Upper lobe of left lung (tissue), 6 donors: ENCODE data around the gene CDK5R1. TPM values are rescaled to one million over a fixed set of nuclear protein-coding genes. Genes with fewer than 3 reads are reported as not detected.

ENCODE experiments used
- ATAC-seq, 2 donors: fragments of 200-7000 bp; cut with Tn5 transposase; one replicate each; pipeline ENCODE4 v1.9.1; 2022; ENCODE audit warnings: mild to moderate bottlenecking in 2 of 2, moderate library complexity in 2 of 2; ENCODE audit not compliant: low FRiP score in 2 of 2
- DNase-seq, 2 donors: peaks; one replicate each; pipeline ENCODE4 v3.0.0-alpha.2; 2019 to 2020
- H3K27ac ChIP-seq, 4 donors: fragments of 200-600 bp; sonication (generic); one replicate each; pipeline ENCODE4 v1.5.1; 2016 to 2019
- H3K27me3 ChIP-seq, 4 donors: fragments of 200-600 bp; sonication (generic); one replicate each; pipeline ENCODE4 v1.5.1; 2017 to 2019
- H3K36me3 ChIP-seq, 4 donors: fragments of 200-600 bp; sonication (generic); one replicate each; pipeline ENCODE4 v1.5.1; 2016 to 2019
- H3K4me1 ChIP-seq, 4 donors: fragments of 200-600 bp; sonication (generic); one replicate each; pipeline ENCODE4 v1.5.1; 2018 to 2019
- H3K4me3 ChIP-seq, 4 donors: fragments of 200-600 bp; sonication (generic); one replicate each; pipeline ENCODE4 v1.5.1; 2017 to 2019; ENCODE audit warnings: mild to moderate bottlenecking in 2 of 4, moderate library complexity in 1 of 4
- H3K9me3 ChIP-seq, 4 donors: fragments of 200-600 bp; sonication (generic); one replicate each; pipeline ENCODE4 v1.5.1; 2018 to 2019
- EP300 ChIP-seq, 4 donors: sonication (generic); formaldehyde crosslinking; IDR thresholded peaks; one replicate each; pipeline ENCODE4 v1.5.1; 2017; ENCODE audit warnings: antibody characterized with exemption in 4 of 4, control low read depth in 2 of 4
- POLR2A ChIP-seq, 4 donors: fragments of 450-650 bp; IDR thresholded peaks; one replicate each; pipeline ENCODE4 v1.5.1; 2016 to 2017; ENCODE audit warnings: antibody characterized with exemption in 4 of 4, mild to moderate bottlenecking in 2 of 4
- POLR2AphosphoS5 ChIP-seq, 2 donors: sonication (generic); formaldehyde crosslinking; IDR thresholded peaks; one replicate each; pipeline ENCODE4 v1.5.1; 2017; ENCODE audit warnings: antibody characterized with exemption in 2 of 2
- WGBS, 2 donors: methylation state at CpG; one replicate each; pipeline ENCODE4 v1.1.5; 2017 to 2018; 5-methylcytosine and 5-hydroxymethylcytosine counted together
- total RNA-seq, 6 donors: library from RNA; depleted of rRNA in 4 of 6; stranded (reverse); fragments of >200 nt in 4 of 6; gene quantifications; one replicate each; pipeline versions ENCODE4 v1.1.0 to v1.2.1, GENCODE V29; 2016 to 2021
- TF ChIP-seq, protein P1 (sequence below), 6 experiments: fragments of 450-650 bp in 4 of 6; fragments of 200-600 bp in 2 of 6; sonication (generic) in 2 of 6; IDR thresholded peaks; one replicate each; pipeline ENCODE4 v1.5.1; 2016 to 2019; ENCODE audit warnings: antibody characterized with exemption in 6 of 6
- donor health status: DM: no; HTN: no; CAD: no; lungs with moderate emphysema.
- donor health status: DM: no; HTN: yes; CAD: no; lungs with severe emphysema.

The CDK5R1 gene
- total RNA-seq, 6 donors from 2014 or later, result 0.76 to 3.1 (median 1.5) TPM

DNA sequence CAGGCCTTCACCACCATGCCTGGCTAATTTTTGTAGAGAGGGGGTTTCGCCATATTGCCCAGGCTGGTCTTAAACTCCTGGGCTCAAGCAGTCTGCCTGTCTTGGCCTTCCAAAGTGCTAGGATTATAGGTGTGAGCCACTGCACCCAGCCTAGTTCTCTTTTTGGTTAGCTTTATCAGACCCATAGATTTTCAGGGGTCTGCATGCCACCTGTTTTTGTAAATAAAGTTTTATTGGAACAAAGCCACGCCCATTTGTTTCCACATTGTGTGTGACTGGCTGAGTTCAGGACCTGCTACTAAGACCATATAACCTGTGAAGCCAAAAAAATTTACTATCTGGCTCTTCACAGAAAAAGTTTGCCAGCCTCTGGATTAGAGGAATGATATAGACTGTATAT is 34.9 kb upstream of the CDK5R1 start:
- TF ChIP-seq, protein P1, sequence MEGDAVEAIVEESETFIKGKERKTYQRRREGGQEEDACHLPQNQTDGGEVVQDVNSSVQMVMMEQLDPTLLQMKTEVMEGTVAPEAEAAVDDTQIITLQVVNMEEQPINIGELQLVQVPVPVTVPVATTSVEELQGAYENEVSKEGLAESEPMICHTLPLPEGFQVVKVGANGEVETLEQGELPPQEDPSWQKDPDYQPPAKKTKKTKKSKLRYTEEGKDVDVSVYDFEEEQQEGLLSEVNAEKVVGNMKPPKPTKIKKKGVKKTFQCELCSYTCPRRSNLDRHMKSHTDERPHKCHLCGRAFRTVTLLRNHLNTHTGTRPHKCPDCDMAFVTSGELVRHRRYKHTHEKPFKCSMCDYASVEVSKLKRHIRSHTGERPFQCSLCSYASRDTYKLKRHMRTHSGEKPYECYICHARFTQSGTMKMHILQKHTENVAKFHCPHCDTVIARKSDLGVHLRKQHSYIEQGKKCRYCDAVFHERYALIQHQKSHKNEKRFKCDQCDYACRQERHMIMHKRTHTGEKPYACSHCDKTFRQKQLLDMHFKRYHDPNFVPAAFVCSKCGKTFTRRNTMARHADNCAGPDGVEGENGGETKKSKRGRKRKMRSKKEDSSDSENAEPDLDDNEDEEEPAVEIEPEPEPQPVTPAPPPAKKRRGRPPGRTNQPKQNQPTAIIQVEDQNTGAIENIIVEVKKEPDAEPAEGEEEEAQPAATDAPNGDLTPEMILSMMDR (IDR thresholded peaks at IDR 0.05), result no peak
- no peak for TF ChIP-seq EP300 (IDR thresholded peaks at IDR 0.05)
- no peak for TF ChIP-seq POLR2AphosphoS5 (IDR thresholded peaks at IDR 0.05)
- no peak for TF ChIP-seq POLR2A (IDR thresholded peaks at IDR 0.05)
- no peak for ATAC-seq
- WGBS, 2 donors, result 67 to 95% methylated on average over 2 of the region's 2 CpGs

DNA sequence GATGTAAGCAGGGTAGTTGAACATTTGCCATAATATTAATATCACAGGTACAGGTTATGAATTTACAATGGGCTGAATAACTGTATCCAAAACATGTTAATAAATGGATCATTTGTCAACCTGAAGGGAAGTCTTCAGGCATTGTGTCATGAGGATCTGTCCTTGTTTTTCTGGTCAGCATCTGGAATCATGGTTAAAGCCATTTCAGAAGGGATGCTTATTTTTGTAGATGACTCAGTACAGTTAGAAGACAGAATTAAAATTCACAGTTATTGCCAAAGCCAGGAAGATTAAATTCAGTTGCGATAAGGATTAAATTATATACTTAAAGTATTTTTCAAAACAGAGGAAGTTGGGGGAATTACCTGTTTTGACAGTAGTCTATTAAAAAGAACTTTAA is 34.5 kb upstream of the CDK5R1 start:
- no peaks in the 10 kb centered on the region for H3K9me3 ChIP-seq
- H3K4me3 ChIP-seq, result no peak overlapping the region
- H3K27ac ChIP-seq, result no peak overlapping the region
- no peaks in the 10 kb centered on the region for H3K27me3 ChIP-seq
- WGBS, 2 donors, result 97 to 100% methylated on average over 1 of the region's 1 CpG
- ATAC-seq, result no peak
- peaks cover 0 to 4% (median 0%) of the 10 kb centered on the region in 4 donors for H3K4me1 ChIP-seq
- no peak for DNase-seq
- H3K36me3 ChIP-seq, result peaks cover 17 to 100% (median 68%) of the 10 kb centered on the region in 4 donors
- TF ChIP-seq, protein P1 (IDR thresholded peaks at IDR 0.05), result no peak
- TF ChIP-seq POLR2A (IDR thresholded peaks at IDR 0.05) (no peak), POLR2AphosphoS5 (IDR thresholded peaks at IDR 0.05) (no peak), EP300 (IDR thresholded peaks at IDR 0.05) (no peak)

More for the DNA sequence above, 34.9 kb upstream of the CDK5R1 start:
- H3K27ac ChIP-seq, result no peak overlapping the region
- no peak for DNase-seq
- no peaks in the 10 kb centered on the region for H3K9me3 ChIP-seq
- H3K4me3 ChIP-seq, result no peak overlapping the region
- H3K27me3 ChIP-seq, result no peaks in the 10 kb centered on the region
- peaks cover 0 to 8% (median under 1%) of the 10 kb centered on the region in 4 donors for H3K4me1 ChIP-seq
- H3K36me3 ChIP-seq, result peaks cover 20 to 100% (median 64%) of the 10 kb centered on the region in 4 donors

DNA sequence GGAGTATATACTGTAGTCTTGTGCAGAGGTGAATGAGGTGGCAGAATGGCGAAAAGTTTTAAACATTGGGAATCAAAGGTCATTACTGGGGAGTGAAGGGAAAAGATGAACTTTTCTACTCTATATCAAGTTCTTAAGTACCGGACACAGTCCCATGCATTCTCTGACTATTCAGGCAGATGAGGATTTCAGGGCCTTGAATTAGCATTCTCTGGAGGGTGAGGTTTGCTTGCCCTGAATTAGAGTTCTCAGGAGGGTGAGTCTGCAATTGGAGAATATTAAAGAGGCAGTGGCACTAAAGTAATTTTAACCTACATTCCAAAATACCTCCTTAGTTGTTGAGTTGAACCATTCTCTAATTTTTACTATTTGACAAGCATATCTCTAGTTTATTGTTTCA is 33.4 kb upstream of the CDK5R1 start:
- 90 to 95% methylated on average over 2 of the region's 2 CpGs for WGBS, 2 donors
- Histone ChIP-seq H3K27me3 (no peaks in the 10 kb centered on the region), H3K36me3 (peaks cover 17 to 100% (median 70%) of the 10 kb centered on the region in 4 donors), H3K27ac (no peak overlapping the region), H3K4me3 (no peak overlapping the region), H3K9me3 (no peaks in the 10 kb centered on the region), H3K4me1 (no peaks in the 10 kb centered on the region)
- TF ChIP-seq, protein P1 (IDR thresholded peaks at IDR 0.05), result no peak
- no peak for TF ChIP-seq POLR2AphosphoS5 (IDR thresholded peaks at IDR 0.05)
- TF ChIP-seq EP300 (IDR thresholded peaks at IDR 0.05), result no peak
- no peak for TF ChIP-seq POLR2A (IDR thresholded peaks at IDR 0.05)
- DNase-seq, result no peak
- no peak for ATAC-seq

DNA sequence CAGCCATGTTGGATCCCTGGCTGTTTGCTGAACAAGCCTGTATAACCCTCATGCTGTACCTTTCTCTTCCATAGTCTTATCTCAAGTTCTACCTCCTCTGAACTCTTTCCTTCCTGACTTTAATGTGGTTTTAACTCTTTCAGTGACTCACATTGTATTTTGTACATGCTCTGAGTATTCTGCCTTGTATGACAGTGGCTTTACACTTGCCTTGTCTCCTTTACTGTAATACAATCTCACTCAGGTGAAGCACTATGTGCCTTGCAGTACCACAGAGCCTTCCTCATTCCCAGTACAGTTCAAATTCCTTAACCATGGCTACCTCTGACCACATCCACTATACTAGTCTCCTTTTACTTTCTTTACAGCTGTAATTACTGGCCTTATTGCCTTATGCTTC is 28.4 kb upstream of the CDK5R1 start:
- Histone ChIP-seq H3K9me3 (no peaks in the 10 kb centered on the region), H3K36me3 (peaks cover 19 to 97% (median 71%) of the 10 kb centered on the region in 4 donors), H3K27me3 (no peaks in the 10 kb centered on the region), H3K4me1 (no peaks in the 10 kb centered on the region), H3K4me3 (no peak overlapping the region), H3K27ac (no peak overlapping the region)
- no peak for ATAC-seq
- no peak for DNase-seq
- TF ChIP-seq, protein P1 (IDR thresholded peaks at IDR 0.05), result no peak
- TF ChIP-seq EP300 (IDR thresholded peaks at IDR 0.05) (no peak), POLR2AphosphoS5 (IDR thresholded peaks at IDR 0.05) (no peak), POLR2A (IDR thresholded peaks at IDR 0.05) (no peak)

DNA sequence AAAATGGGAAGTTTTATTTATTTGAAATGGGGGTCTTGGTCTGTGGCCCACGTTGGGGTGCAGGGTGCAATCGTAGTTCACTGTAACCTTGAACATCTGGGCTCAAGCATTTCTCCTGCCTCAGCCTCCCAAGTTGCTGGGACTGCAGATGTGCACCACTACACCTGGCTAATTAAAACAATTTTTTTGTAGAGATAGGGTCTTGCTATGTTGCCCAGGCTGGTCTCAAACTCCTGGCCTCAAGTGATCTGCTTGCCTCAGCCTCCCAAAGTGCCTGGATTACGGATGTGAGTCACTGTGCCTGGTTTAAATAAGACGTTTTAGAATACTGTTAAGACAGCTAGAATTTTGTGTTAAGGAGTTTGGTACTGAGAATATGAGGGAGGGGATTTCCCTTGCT is 26.7 kb upstream of the CDK5R1 start:
- 95 to 97% methylated on average over 4 of the region's 4 CpGs for WGBS, 2 donors
- DNase-seq (no peak), ATAC-seq (no peak)
- no peak overlapping the region for H3K4me3 ChIP-seq
- TF ChIP-seq POLR2A (IDR thresholded peaks at IDR 0.05) (no peak), EP300 (IDR thresholded peaks at IDR 0.05) (no peak), POLR2AphosphoS5 (IDR thresholded peaks at IDR 0.05) (no peak)
- TF ChIP-seq, protein P1 (IDR thresholded peaks at IDR 0.05), result no peak
- no peaks in the 10 kb centered on the region for H3K4me1 ChIP-seq
- peaks cover 17 to 97% (median 66%) of the 10 kb centered on the region in 4 donors for H3K36me3 ChIP-seq
- no peak overlapping the region for H3K27ac ChIP-seq
- no peaks in the 10 kb centered on the region for H3K27me3 ChIP-seq
- H3K9me3 ChIP-seq, result no peaks in the 10 kb centered on the region
